ENCODE measurements around the gene PGM1. TPM values are rescaled to one million over a fixed set of nuclear protein-coding genes. Genes with fewer than 3 reads are reported as not detected.

The PGM1 gene
- polyA plus RNA-seq, 1 donor, result 55.7 TPM

DNA sequence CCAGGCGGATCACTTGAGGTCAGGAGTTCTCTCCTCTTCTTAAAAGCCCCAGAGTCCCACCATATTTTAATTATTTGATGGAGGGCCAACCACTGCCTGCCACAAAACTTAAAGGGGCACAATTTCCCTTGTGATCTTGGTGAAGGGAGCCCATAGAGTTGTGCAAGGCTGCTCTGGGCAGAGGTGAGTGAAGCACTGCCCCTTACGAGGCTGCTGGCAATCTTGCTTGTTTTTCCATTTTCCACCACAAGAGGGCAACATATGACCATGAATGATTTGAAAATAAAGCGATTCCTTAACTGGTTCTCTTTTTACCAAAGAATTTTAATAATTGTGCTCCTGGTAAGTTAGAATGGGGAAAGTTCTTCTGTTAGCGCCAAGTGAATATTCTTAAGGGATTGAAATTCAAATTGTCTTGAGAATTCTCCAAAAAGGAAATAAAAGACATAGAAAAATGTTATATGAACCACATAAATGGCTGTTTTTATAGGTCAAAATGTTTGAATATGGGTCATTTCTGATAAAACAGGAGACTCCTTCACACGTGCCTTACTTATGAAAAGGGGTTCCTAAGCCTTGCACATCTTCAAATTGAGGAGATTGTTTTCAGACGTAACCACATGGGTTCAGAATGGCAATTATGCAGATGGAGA, 22.7 kb downstream of the PGM1 start:
- peaks cover 2% of the 10 kb centered on the region for H3K36me3 ChIP-seq (ENCODE audit: control insufficient read depth, insufficient read depth, low read length)
- DNase-seq, result peak; percentile 51 to 55
- 0% methylated on average over 3 of the region's 6 CpGs for WGBS (ENCODE audit: insufficient coverage, low lambda C conversion rate)
- H3K4me1 ChIP-seq (ENCODE audit: control insufficient read depth, insufficient read depth, low read length), result no peaks in the 10 kb centered on the region
- H3K27me3 ChIP-seq (ENCODE audit: control insufficient read depth, insufficient read depth, low read length), result no peaks in the 10 kb centered on the region
- H3K4me3 ChIP-seq (ENCODE audit: low read length), result no peak overlapping the region
- no peaks in the 10 kb centered on the region for H3K9me3 ChIP-seq (ENCODE audit: control insufficient read depth, low read depth, low read length)
- no peak overlapping the region for H3K27ac ChIP-seq (ENCODE audit: low read length)

DNA sequence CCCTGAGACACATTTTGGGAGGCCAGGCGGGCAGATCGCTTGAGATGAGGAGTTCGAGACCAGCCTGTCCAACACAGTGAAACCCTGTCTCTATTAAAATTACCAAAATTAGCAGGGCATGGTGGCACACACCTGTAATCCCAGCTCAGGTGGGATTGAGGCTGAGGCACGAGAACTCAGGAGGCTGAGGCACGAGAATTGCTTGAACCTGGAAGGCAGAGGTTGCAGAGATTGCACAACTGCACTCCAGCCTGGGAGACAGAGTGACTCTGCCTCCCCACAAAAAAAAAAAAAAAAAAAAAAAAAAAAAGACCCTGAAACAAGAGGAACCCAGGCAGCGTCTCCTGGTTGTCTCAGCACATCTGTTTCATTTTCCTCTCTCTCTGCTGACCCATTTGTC, 24.2 kb downstream of the PGM1 start:
- H3K27me3 ChIP-seq (ENCODE audit: control insufficient read depth, insufficient read depth, low read length), result no peaks in the 10 kb centered on the region
- no CpG with 5 or more reads among the region's 6 CpGs for WGBS (ENCODE audit: insufficient coverage, low lambda C conversion rate)
- no peak overlapping the region for H3K27ac ChIP-seq (ENCODE audit: low read length)
- no peaks in the 10 kb centered on the region for H3K4me1 ChIP-seq (ENCODE audit: control insufficient read depth, insufficient read depth, low read length)
- peaks cover 2% of the 10 kb centered on the region for H3K36me3 ChIP-seq (ENCODE audit: control insufficient read depth, insufficient read depth, low read length)
- no peak overlapping the region for H3K4me3 ChIP-seq (ENCODE audit: low read length)
- no peak for DNase-seq
- H3K9me3 ChIP-seq (ENCODE audit: control insufficient read depth, low read depth, low read length), result no peaks in the 10 kb centered on the region

DNA sequence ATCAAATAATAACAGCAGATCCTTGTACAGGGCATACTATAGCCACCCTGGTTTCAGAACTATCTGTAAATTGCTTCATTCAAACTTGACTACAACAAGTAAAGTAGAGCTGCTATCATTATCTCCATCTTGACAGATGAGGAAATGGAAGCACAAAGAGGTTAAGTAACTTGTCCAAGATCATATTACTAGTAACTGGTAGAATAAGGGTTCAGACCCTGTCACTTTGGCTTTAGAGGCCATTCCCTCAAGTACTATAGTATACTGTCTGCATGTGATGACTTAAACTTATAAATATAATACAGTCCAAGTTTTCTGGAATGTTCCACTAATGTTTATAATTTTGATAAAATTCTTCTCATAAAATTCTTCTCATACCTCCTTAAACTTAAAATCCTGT, 24.8 kb downstream of the PGM1 start:
- Histone ChIP-seq H3K9me3 (ENCODE audit: control insufficient read depth, low read depth, low read length) (no peaks in the 10 kb centered on the region), H3K27me3 (ENCODE audit: control insufficient read depth, insufficient read depth, low read length) (no peaks in the 10 kb centered on the region), H3K4me1 (ENCODE audit: control insufficient read depth, insufficient read depth, low read length) (no peaks in the 10 kb centered on the region), H3K27ac (ENCODE audit: low read length) (no peak overlapping the region), H3K4me3 (ENCODE audit: low read length) (no peak overlapping the region), H3K36me3 (ENCODE audit: control insufficient read depth, insufficient read depth, low read length) (peaks cover 2% of the 10 kb centered on the region)
- no peak for DNase-seq

GRCh38 chr1:63619558-63619957, 26.3 kb downstream of the PGM1 start:
- H3K9me3 ChIP-seq (ENCODE audit: control insufficient read depth, low read depth, low read length), result no peaks in the 10 kb centered on the region
- H3K27me3 ChIP-seq (ENCODE audit: control insufficient read depth, insufficient read depth, low read length), result no peaks in the 10 kb centered on the region
- WGBS (ENCODE audit: insufficient coverage, low lambda C conversion rate), result 100% methylated on average over 1 of the region's 4 CpGs
- DNase-seq, result no peak
- H3K4me1 ChIP-seq (ENCODE audit: control insufficient read depth, insufficient read depth, low read length), result no peaks in the 10 kb centered on the region
- H3K27ac ChIP-seq (ENCODE audit: low read length), result no peak overlapping the region
- H3K4me3 ChIP-seq (ENCODE audit: low read length), result no peak overlapping the region
- peaks cover 2% of the 10 kb centered on the region for H3K36me3 ChIP-seq (ENCODE audit: control insufficient read depth, insufficient read depth, low read length)

- no peaks in the 10 kb centered on the region for H3K36me3 ChIP-seq (ENCODE audit: control insufficient read depth, insufficient read depth, low read length)
- H3K9me3 ChIP-seq (ENCODE audit: control insufficient read depth, low read depth, low read length), result no peaks in the 10 kb centered on the region
- no peaks in the 10 kb centered on the region for H3K4me1 ChIP-seq (ENCODE audit: control insufficient read depth, insufficient read depth, low read length)
- 100% methylated on average over 3 of the region's 5 CpGs for WGBS (ENCODE audit: insufficient coverage, low lambda C conversion rate)
- DNase-seq, result no peak
- no peak overlapping the region for H3K4me3 ChIP-seq (ENCODE audit: low read length)
- H3K27ac ChIP-seq (ENCODE audit: low read length), result no peak overlapping the region
- no peaks in the 10 kb centered on the region for H3K27me3 ChIP-seq (ENCODE audit: control insufficient read depth, insufficient read depth, low read length)
Measured at GRCh38 chr1:63620671-63621070, 27.5 kb downstream of the PGM1 start.

DNA sequence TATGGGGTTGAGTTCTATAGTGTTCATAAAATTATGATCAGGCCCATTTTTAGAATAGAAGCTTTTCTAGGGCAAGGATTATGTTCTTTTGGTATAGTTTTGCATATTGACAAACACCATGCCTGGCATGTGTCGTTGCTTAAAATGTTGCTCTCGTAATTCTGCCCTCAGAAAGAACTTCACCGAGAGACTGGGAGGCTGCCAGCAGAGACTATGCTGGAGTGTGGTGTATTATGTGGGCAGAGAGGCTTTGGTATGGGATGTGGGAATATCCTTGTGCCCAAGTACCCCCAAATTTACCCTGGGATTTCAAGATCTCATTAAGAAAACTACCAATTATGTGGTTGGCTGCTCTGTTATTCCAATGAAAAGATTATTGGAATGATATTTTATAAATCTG, 27.9 kb downstream of the PGM1 start:
- H3K4me3 ChIP-seq (ENCODE audit: low read length), result no peak overlapping the region
- no peaks in the 10 kb centered on the region for H3K27me3 ChIP-seq (ENCODE audit: control insufficient read depth, insufficient read depth, low read length)
- no CpG with 5 or more reads among the region's 3 CpGs for WGBS (ENCODE audit: insufficient coverage, low lambda C conversion rate)
- DNase-seq, result no peak
- H3K4me1 ChIP-seq (ENCODE audit: control insufficient read depth, insufficient read depth, low read length), result no peaks in the 10 kb centered on the region
- H3K36me3 ChIP-seq (ENCODE audit: control insufficient read depth, insufficient read depth, low read length), result no peaks in the 10 kb centered on the region
- no peaks in the 10 kb centered on the region for H3K9me3 ChIP-seq (ENCODE audit: control insufficient read depth, low read depth, low read length)
- no peak overlapping the region for H3K27ac ChIP-seq (ENCODE audit: low read length)

GRCh38 chr1:63621698-63622097, 28.5 kb downstream of the PGM1 start:
- H3K4me3 ChIP-seq (ENCODE audit: low read length), result no peak overlapping the region
- no peaks in the 10 kb centered on the region for H3K4me1 ChIP-seq (ENCODE audit: control insufficient read depth, insufficient read depth, low read length)
- no peaks in the 10 kb centered on the region for H3K36me3 ChIP-seq (ENCODE audit: control insufficient read depth, insufficient read depth, low read length)
- DNase-seq, result no peak
- H3K9me3 ChIP-seq (ENCODE audit: control insufficient read depth, low read depth, low read length), result no peaks in the 10 kb centered on the region
- H3K27ac ChIP-seq (ENCODE audit: low read length), result no peak overlapping the region
- no peaks in the 10 kb centered on the region for H3K27me3 ChIP-seq (ENCODE audit: control insufficient read depth, insufficient read depth, low read length)
- WGBS (ENCODE audit: insufficient coverage, low lambda C conversion rate), result no CpG with 5 or more reads among the region's 6 CpGs

DNA sequence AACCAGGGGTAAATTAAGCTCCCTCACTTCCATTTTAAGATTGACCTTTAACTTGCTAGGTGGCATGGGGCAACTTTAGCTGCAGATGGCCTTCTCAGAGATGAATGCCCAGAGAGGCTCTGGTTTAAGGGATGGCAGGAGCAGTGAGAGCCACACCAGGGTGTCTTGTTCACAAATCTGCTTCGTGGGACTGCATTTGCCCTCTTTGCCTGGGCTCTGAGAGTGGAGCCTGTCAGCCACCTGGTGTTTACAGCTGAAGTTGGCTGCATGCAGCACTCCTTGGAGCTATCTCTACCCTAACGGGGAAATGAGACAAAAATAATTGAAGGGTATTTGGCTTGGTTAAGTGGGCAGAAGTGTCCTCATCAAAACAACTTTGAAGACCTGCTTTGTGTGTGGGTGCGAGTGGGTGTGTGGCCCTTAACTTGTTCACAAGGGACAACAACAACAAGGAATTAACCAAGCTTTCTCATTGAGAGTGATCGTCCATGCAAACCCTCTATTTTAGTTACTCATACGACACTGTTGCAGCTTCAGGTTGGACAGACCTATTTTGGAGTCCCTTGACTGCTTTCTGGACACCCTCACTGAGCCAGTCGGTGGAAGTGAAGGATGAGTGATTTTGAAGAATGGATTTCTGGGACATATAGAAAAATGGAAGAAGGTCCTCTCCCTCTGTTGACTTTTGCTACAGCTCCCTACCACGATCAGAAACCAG, 29.8 kb downstream of the PGM1 start:
- no peaks in the 10 kb centered on the region for H3K4me1 ChIP-seq (ENCODE audit: control insufficient read depth, insufficient read depth, low read length)
- 100% methylated on average over 1 of the region's 7 CpGs for WGBS (ENCODE audit: insufficient coverage, low lambda C conversion rate)

DNA sequence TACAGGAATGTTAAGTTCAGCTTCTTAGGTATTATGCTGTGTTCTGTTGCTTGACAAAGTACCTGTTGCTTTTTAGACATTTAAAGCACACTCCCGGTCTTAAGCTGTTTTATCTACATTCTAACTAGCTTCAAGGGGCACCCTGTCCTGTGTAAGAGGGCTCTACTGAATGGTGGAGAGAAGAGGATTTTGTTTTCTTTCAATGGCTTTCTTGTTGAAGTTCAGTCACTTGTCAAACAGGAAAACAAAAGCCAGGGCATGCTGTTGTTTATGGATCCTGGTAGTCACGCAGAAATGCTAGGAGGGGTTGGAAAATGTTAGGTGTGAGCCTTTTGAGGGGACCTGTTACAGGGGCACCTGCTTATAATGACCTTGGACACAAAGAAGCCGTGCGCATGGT, 30.7 kb downstream of the PGM1 start:
- Histone ChIP-seq H3K9me3 (ENCODE audit: control insufficient read depth, low read depth, low read length) (no peaks in the 10 kb centered on the region), H3K27me3 (ENCODE audit: control insufficient read depth, insufficient read depth, low read length) (no peaks in the 10 kb centered on the region), H3K27ac (ENCODE audit: low read length) (no peak overlapping the region), H3K4me3 (ENCODE audit: low read length) (no peak overlapping the region), H3K36me3 (ENCODE audit: control insufficient read depth, insufficient read depth, low read length) (no peaks in the 10 kb centered on the region), H3K4me1 (ENCODE audit: control insufficient read depth, insufficient read depth, low read length) (no peaks in the 10 kb centered on the region)
- DNase-seq, result no peak
- no CpG with 5 or more reads among the region's 4 CpGs for WGBS (ENCODE audit: insufficient coverage, low lambda C conversion rate)

More for the DNA sequence above, 29.8 kb downstream of the PGM1 start:
- Histone ChIP-seq H3K27ac (ENCODE audit: low read length) (no peak overlapping the region), H3K4me3 (ENCODE audit: low read length) (no peak overlapping the region), H3K36me3 (ENCODE audit: control insufficient read depth, insufficient read depth, low read length) (no peaks in the 10 kb centered on the region), H3K27me3 (ENCODE audit: control insufficient read depth, insufficient read depth, low read length) (no peaks in the 10 kb centered on the region), H3K9me3 (ENCODE audit: control insufficient read depth, low read depth, low read length) (no peaks in the 10 kb centered on the region)
- DNase-seq, result no peak

DNA sequence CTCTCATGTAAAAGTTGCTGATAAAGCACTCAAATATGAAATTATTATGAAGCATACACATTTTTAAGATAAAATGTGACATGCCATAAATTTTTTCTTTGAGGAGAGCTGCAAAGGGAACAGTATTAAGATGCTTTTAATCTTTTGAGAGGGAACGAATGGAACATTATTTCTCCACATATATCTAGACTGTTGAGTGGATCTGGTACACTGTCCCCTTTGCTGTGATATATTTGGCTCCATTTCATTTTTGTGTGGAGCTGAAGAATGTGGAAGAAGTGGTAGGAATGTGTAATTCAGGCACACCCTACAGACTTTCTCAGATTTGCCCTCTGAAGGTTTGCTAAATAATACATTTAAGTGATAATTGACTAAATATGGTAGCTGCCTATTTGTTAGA, 31.7 kb downstream of the PGM1 start:
- Histone ChIP-seq H3K4me3 (ENCODE audit: low read length) (no peak overlapping the region), H3K36me3 (ENCODE audit: control insufficient read depth, insufficient read depth, low read length) (peaks cover 3% of the 10 kb centered on the region), H3K4me1 (ENCODE audit: control insufficient read depth, insufficient read depth, low read length) (no peaks in the 10 kb centered on the region), H3K9me3 (ENCODE audit: control insufficient read depth, low read depth, low read length) (no peaks in the 10 kb centered on the region), H3K27ac (ENCODE audit: low read length) (no peak overlapping the region), H3K27me3 (ENCODE audit: control insufficient read depth, insufficient read depth, low read length) (no peaks in the 10 kb centered on the region)
- no CpG with 5 or more reads among the region's 1 CpG for WGBS (ENCODE audit: insufficient coverage, low lambda C conversion rate)
- no peak for DNase-seq

DNA sequence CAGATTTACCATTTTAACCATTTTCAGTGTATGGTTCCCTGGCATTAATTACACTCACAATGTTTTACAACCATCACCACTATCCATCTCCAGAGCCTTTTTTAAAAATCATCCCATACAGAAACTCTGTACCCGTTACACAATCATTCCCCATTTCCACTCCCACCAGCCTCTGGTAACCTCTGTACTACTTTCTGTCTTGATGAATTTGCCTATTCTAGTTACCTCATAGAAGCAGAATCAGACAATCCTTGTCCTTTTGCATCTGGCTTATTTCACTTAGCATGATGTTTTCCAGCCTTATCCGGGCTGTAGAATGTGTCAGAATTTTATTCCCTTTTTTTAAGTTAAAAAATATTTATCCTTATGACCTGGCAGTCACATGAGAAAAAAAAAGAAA, 33.0 kb downstream of the PGM1 start:
- WGBS (ENCODE audit: insufficient coverage, low lambda C conversion rate), result 75% methylated on average over 2 of the region's 2 CpGs
- no peak for DNase-seq
- Histone ChIP-seq H3K36me3 (ENCODE audit: control insufficient read depth, insufficient read depth, low read length) (peaks cover 10% of the 10 kb centered on the region), H3K4me3 (ENCODE audit: low read length) (no peak overlapping the region), H3K4me1 (ENCODE audit: control insufficient read depth, insufficient read depth, low read length) (no peaks in the 10 kb centered on the region), H3K27me3 (ENCODE audit: control insufficient read depth, insufficient read depth, low read length) (no peaks in the 10 kb centered on the region), H3K9me3 (ENCODE audit: control insufficient read depth, low read depth, low read length) (no peaks in the 10 kb centered on the region), H3K27ac (ENCODE audit: low read length) (no peak overlapping the region)

All from large intestine (tissue), 3 donors.